Activated gamma-delta T cell treated with Interleukin-2 at 50 U/mL for 16 hours (primary cell): ENCODE results near the gene RTP3.

Source experiments
- DNase-seq: peaks from one replicate; pipeline ENCODE4 v3.0.0-alpha.2; 2020

RTP3 gene

DNA sequence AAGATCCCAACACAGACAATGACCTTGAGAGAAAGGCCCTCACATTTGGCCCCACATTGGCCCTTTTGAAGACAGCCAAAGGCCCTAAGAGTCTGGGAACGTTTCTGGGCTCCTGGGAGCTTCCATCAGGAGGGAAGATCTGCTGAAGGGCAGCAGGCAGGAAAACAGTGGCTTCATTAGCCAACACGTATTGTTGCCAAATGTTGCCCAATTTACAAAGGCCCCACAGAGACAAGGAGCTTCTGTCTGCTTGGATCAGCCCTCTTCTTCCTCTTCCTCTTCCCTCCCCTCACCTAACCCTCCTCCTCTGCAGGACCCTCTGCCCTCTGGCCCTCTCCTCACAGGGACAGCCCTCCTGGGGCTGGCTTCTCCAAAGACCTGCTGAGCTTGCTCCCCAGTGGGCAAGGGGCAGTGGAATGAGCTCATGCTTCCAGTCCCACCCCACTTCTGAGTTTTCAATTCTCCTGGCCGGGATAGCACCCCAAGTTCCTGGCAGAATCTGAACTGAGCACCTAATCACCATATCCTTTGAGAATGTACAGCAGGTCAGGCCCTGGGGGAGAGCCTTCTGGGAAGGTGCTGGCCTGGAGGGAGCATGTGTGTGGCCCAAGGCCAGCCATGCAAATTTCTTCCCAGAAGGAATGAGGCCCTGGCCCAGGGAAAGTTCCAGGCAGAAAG lies 28.0 kb upstream of the RTP3 start:
- DNase-seq = no peak

DNA sequence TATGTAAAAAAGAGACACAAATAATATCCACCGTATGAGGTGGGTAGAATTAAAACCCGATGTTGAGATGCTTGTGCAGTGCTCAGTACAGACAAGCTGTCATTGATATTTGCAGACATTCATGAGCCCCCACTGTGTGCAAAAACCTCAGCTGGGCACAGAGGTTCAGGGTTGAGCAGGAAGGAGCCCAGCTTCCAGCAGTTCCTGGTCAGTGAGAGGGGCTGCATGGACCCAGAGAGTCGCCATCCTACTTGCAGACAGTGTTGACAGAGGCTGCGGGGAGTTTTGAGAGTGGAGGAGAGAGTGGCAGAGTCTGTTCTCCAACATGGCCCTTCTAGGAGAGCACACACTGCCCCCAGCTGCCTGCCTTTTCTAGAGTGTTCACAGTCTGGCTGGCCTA lies 26.9 kb upstream of the RTP3 start:
- DNase-seq = no peak

GRCh38 chr3:46471371-46471914 lies 26.3 kb upstream of the RTP3 start:
- no peak for DNase-seq

GRCh38 chr3:46472736-46473135 lies 25.0 kb upstream of the RTP3 start:
- no peak for DNase-seq

DNA sequence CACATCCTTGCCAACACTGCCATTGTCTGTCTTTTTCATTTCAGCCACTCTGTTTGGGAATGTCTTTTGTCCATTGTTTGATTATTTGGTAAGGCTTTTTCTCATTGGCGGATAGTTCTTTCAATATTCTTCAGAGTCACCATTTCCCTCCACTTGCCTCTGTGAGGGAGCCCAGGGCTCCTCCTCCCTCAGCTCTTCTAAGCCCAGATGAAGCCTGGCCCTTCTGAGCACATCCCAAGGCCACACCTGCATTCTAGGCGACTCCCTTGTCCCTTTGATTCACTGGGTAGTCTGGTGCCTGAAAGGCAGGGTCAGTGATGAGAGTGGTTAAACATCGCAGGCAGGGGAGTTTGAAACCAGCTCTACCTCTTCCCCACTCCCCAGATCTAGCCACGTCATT lies 20.6 kb upstream of the RTP3 start:
- DNase-seq = no peak

GRCh38 chr3:46477756-46478155 lies 20.0 kb upstream of the RTP3 start:
- DNase-seq = no peak

DNA sequence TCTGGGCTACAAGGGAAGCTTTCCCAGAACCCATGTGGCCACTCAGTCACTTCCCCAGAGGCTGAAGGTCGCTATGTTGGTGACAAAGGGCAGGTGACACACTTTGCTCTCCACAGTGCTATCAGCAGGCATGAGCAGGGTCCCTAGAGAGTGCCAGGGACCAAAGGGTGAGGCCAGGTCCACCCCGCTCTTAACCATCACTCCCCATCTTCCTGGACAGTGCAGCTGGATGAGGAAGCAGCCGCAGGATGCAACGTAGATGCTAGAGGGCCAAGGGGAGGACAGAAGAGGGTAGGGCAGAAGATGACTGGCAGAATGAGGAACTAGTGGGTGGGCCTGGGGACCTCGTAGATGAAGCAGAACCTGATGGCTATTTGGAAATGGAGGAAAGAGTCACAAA lies 19.4 kb upstream of the RTP3 start:
- DNase-seq = no peak

- no peak for DNase-seq
Observed at GRCh38 chr3:46479021-46479420, 18.8 kb upstream of the RTP3 start.

GRCh38 chr3:46479696-46480095 lies 18.1 kb upstream of the RTP3 start:
- no peak for DNase-seq

DNA sequence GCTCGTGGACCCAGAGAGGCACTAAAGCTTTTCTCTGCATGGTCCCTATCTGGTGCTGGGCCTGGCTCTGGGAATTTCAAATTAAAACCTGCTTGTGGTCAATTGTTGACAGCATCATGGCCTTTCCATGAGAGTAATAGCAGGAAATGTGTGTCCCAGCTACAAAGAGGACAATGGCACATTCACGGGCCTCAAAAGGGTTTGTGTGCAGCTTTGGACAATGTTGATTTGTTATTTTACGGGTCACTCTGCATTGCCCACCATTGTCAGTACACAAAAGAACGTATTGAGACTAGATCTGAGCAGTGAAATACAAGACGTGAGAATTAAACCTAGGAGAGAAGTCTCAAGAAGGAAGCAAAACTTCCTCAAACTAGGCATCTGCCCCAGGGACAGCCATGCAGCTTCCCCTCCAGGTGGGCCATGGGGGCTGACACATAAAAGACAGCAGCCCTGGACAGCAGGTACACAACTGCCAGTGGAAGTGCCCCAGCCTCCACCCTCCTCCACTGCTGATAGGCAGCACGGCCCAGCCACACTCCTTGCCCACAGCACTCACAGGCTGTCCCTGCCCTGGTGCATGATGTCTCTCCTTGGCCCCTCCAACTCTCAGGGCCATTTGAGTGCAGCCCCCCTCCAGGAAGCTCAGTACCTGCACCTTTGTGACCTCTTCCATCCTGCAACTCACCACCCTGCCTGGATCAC lies 17.1 kb upstream of the RTP3 start:
- DNase-seq = no peak

DNA sequence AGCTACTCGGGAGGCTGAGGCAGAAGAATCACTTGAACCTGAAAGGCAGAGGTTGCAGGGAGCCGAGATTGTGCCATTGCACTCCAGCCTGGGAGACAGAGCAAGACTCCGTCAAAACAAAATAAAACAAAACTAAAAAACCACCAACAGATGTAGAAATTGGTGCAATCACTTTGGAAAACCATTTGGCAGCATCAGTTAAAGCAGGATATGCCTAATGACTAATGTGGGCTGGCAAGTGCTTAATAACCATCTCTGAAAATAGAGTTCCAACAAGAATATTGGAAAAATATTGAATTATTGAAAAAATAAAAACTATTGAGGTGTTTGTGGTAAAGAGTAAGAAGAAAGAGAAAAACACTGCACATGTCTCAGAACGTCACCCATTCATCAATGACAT lies 16.1 kb upstream of the RTP3 start:
- no peak for DNase-seq

GRCh38 chr3:46482632-46483350 lies 15.0 kb upstream of the RTP3 start:
- no peak for DNase-seq

DNA sequence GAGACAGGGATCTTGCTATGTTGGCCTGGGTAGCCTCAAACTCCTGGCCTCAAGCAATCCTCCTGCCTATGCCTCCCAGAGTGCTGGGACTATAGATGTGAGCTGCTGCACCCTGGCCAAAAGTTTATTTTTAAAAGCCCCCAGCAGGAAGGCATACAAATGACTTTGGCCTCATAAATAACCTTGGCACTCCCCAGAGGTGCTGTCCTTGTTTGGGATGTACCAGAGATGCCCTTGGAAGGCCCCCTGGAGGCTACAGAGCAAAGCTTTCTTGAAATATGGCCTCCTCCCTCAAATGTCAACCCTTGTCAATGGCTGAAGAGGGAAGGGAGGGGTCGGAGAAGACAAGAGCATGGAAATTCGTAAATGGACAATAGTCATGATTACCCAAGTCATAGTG lies 14.0 kb upstream of the RTP3 start:
- no peak for DNase-seq

GRCh38 chr3:46484388-46484787 lies 13.4 kb upstream of the RTP3 start:
- DNase-seq = no peak

GRCh38 chr3:46484911-46485778 lies 12.6 kb upstream of the RTP3 start:
- no peak for DNase-seq

DNA sequence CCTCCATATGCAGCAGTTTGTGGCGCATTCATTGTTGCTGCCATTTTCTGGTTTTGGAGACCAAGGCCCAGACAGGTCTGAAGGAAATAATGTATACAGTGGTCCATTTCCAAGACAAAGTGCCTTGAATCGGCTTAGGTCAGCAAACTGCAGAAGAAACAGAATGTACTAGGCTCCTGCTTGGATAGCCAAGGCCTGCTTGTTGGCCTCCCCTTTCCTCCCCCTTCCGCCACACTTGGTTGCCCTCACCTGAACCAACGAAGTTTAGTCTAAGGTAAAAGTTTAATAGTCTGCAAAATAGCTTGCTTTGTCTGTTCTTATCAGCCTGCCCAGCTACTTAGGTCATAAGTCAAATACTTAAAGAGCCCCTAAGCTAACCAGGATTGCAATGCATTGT lies 12.0 kb upstream of the RTP3 start:
- no peak for DNase-seq

GRCh38 chr3:46488735-46489361 lies 8.9 kb upstream of the RTP3 start:
- DNase-seq = peak; percentile 96

GRCh38 chr3:46489381-46489780 lies 8.4 kb upstream of the RTP3 start:
- DNase-seq = no peak

- DNase-seq = no peak
Observed at GRCh38 chr3:46489875-46490274, 7.9 kb upstream of the RTP3 start.

- no peak for DNase-seq
Observed at GRCh38 chr3:46490338-46491084, 7.3 kb upstream of the RTP3 start.
